ENCODE measurements around the gene ITFG2. TPM values are rescaled to one million over a fixed set of nuclear protein-coding genes. Genes with fewer than 3 reads are reported as not detected.

Gene ITFG2
- total RNA-seq, 1 experiment from 2014 or later, result 39.2 TPM

DNA sequence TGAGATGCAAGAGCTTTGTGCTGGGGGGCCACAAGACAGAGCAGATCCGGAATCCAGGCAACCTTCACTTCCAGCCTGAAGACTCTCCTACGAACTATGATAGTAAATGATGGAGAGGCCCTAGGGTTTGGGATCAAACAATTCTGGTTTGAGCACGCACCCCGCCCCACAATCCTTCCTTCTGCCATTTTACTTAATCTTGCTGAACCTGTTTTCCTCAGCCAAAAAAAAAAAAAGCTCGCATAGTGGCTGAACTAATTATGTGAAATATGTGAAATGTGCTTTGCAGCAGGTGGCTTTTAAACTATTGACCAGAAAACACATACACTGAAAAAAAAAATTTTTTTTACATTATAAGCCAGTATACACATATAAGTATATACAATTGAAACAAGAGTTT is 667 bp upstream of the ITFG2 start:
- TSS peak; percentile 71 for BruUV-seq (replicated peaks)
- no peaks in the 10 kb centered on the region for H3K9me3 ChIP-seq (ENCODE audit: low read depth, low read length, poor library complexity, severe bottlenecking)
- CTCF ChIA-PET, result no interaction called here
- TF ChIP-seq, protein P1, sequence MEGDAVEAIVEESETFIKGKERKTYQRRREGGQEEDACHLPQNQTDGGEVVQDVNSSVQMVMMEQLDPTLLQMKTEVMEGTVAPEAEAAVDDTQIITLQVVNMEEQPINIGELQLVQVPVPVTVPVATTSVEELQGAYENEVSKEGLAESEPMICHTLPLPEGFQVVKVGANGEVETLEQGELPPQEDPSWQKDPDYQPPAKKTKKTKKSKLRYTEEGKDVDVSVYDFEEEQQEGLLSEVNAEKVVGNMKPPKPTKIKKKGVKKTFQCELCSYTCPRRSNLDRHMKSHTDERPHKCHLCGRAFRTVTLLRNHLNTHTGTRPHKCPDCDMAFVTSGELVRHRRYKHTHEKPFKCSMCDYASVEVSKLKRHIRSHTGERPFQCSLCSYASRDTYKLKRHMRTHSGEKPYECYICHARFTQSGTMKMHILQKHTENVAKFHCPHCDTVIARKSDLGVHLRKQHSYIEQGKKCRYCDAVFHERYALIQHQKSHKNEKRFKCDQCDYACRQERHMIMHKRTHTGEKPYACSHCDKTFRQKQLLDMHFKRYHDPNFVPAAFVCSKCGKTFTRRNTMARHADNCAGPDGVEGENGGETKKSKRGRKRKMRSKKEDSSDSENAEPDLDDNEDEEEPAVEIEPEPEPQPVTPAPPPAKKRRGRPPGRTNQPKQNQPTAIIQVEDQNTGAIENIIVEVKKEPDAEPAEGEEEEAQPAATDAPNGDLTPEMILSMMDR (conservative IDR thresholded peaks at IDR 0.05; ENCODE audit: low read depth, low read length), result no peak
- no peak for TF ChIP-seq EZH2 (IDR thresholded peaks at IDR 0.05; ENCODE audit: borderline replicate concordance, low read depth, low read length, poor library complexity, severe bottlenecking)
- peak overlapping the region; percentile 60 for H3K4me3 ChIP-seq (ENCODE audit: low read depth, low read length, poor library complexity, severe bottlenecking)
- POLR2A ChIA-PET (ENCODE audit: low non-redundant PET), result no interaction called here
- intact Hi-C loops (cut with micrococcal nuclease; ENCODE audit: unreplicated experiment), result no loop called here
- peaks cover 14% of the 10 kb centered on the region for H3K4me1 ChIP-seq (ENCODE audit: insufficient read depth, low read length, poor library complexity, severe bottlenecking)
- no peak for DNase-seq (ENCODE audit: low spot score)
- H3K27ac ChIP-seq (ENCODE audit: low read depth, low read length, poor library complexity, severe bottlenecking), result peak overlapping the region; percentile 95
- H3K27me3 ChIP-seq (replicated peaks; ENCODE audit: insufficient read depth, low read depth, low read length, poor library complexity), result no peaks in the 10 kb centered on the region
- H3K36me3 ChIP-seq (ENCODE audit: insufficient read depth, low read length, poor library complexity, severe bottlenecking), result peaks cover 2% of the 10 kb centered on the region

DNA sequence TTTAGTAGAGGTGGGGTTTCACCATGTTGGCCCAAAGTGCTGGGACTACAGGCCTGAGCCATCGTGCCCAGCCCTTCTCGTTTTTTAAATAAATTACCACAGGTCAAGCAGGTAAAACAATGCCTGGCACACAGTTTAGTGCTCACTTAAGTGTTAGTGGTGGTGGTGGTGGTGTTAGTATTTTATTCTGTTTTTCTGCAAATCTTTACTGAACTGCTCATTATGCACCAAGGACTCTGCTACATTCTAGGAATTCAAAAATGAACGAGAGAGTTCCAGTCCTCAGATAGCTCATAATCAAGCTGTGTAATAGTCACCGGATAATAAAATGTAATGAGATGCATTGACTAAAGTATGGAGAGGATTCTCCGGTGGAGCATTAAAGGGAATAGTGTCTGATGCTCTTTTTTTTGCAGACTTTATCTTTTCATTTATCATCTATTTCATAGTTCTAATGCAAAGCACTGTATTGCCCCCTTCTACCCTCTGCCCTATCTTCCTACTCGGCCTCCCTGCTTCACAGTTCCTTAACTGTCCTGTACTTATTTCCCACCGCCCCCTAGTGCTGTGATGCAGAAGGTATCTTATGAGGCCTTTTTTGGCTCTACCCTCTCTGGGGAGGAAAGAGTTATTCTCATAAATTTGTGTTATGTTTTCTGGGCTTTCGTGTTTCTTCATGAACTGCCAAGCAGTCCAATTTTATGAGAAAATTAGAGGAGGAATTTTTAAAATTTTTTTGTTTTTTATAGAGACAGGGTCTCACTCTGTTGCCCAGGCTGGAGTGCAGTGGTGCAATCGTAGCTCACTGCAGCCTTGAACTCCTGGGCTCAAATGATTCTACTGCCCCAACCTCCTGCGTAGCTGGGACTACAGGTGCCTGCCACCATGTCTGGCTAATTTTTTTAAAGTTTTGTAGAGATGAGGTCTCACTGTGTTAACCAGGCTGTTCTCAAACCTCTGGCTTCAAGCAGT is 1.0 kb downstream of the ITFG2 start:
- Histone ChIP-seq H3K4me1 (ENCODE audit: insufficient read depth, low read length, poor library complexity, severe bottlenecking) (peaks cover 14% of the 10 kb centered on the region), H3K27ac (ENCODE audit: low read depth, low read length, poor library complexity, severe bottlenecking) (peak overlapping the region; percentile 95), H3K27me3 (replicated peaks; ENCODE audit: insufficient read depth, low read depth, low read length, poor library complexity) (no peaks in the 10 kb centered on the region), H3K9me3 (ENCODE audit: low read depth, low read length, poor library complexity, severe bottlenecking) (no peaks in the 10 kb centered on the region), H3K36me3 (ENCODE audit: insufficient read depth, low read length, poor library complexity, severe bottlenecking) (peaks cover 9% of the 10 kb centered on the region), H3K4me3 (ENCODE audit: low read depth, low read length, poor library complexity, severe bottlenecking) (peak overlapping the region; percentile 60)
- peak; percentile 85 for DNase-seq (ENCODE audit: low spot score)
- intact Hi-C loops (cut with micrococcal nuclease; ENCODE audit: unreplicated experiment), result no loop called here
- ChIA-PET POLR2A (ENCODE audit: low non-redundant PET) (no interaction called here), CTCF (interaction anchor here (0.7 kb wide), 1 partner anchor 1835 kb away, joined by 3 read pairs; no protein-coding TSS in a partner anchor)
- no peak for TF ChIP-seq EZH2 (IDR thresholded peaks at IDR 0.05; ENCODE audit: borderline replicate concordance, low read depth, low read length, poor library complexity, severe bottlenecking)
- TF ChIP-seq, protein P1 (conservative IDR thresholded peaks at IDR 0.05; ENCODE audit: low read depth, low read length), result peak; percentile 82
- no TSS peak for BruUV-seq (replicated peaks)

DNA sequence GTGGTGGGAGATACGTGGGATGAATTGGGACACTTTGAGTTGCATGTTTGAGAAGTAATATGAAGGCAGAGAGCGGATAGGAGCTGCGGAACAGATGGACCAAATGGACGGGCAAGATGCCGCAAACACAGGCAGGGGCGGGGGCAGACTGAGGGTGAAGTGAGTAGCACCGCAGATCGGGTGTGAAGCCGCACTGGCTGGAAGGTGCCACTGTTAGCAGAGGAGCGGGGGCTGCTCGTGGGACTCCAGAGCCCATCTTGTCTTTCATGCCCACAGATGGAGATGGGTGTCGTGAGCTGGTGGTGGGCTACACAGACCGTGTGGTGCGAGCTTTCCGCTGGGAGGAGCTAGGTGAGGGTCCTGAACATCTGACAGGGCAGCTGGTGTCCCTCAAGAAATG is 7.3 kb downstream of the ITFG2 start:
- no peak for TF ChIP-seq EZH2 (IDR thresholded peaks at IDR 0.05; ENCODE audit: borderline replicate concordance, low read depth, low read length, poor library complexity, severe bottlenecking)
- TF ChIP-seq, protein P1 (conservative IDR thresholded peaks at IDR 0.05; ENCODE audit: low read depth, low read length), result no peak
- H3K27me3 ChIP-seq (replicated peaks; ENCODE audit: insufficient read depth, low read depth, low read length, poor library complexity), result no peaks in the 10 kb centered on the region
- no peaks in the 10 kb centered on the region for H3K9me3 ChIP-seq (ENCODE audit: low read depth, low read length, poor library complexity, severe bottlenecking)
- no peak overlapping the region for H3K27ac ChIP-seq (ENCODE audit: low read depth, low read length, poor library complexity, severe bottlenecking)
- no peaks in the 10 kb centered on the region for H3K4me1 ChIP-seq (ENCODE audit: insufficient read depth, low read length, poor library complexity, severe bottlenecking)
- BruUV-seq (replicated peaks), result no TSS peak
- CTCF ChIA-PET, result no interaction called here
- peaks cover 34% of the 10 kb centered on the region for H3K36me3 ChIP-seq (ENCODE audit: insufficient read depth, low read length, poor library complexity, severe bottlenecking)
- no peak overlapping the region for H3K4me3 ChIP-seq (ENCODE audit: low read depth, low read length, poor library complexity, severe bottlenecking)
- POLR2A ChIA-PET (ENCODE audit: low non-redundant PET), result no interaction called here
- no peak for DNase-seq (ENCODE audit: low spot score)
- intact Hi-C loops (cut with micrococcal nuclease; ENCODE audit: unreplicated experiment), result no loop called here
